Body of pancreas (tissue), 4 donors: Measurements from ENCODE around the gene TAF6. TPM values are rescaled to one million over a fixed set of nuclear protein-coding genes. Genes with fewer than 3 reads are reported as not detected.

Experiments used
- ATAC-seq: fragments of 150-250 bp; one replicate; pipeline ENCODE4 v1.9.1; 2016
- DNase-seq, 4 donors: peaks; one replicate each; pipeline ENCODE4 v3.0.0-alpha.2; 2019
- H3K27ac ChIP-seq, 4 donors: fragments of 200-600 bp; sonication (generic); 1 replicate in 3 of 4; 2 replicates in 1 of 4; pipeline versions ENCODE4 v1.5.1 to v1.6.1; 2016 to 2019; ENCODE audit warnings: mild to moderate bottlenecking in 1 of 4, mixed read lengths in 1 of 4, moderate library complexity in 1 of 4
- H3K27me3 ChIP-seq, 2 donors: fragments of 200-600 bp; sonication (generic); one replicate each; pipeline ENCODE4 v1.6.0; 2016; ENCODE audit warnings: mild to moderate bottlenecking in 1 of 2
- H3K36me3 ChIP-seq, 2 donors: fragments of 200-600 bp; sonication (generic); replicated peaks in 1 of 2; 2 replicates each; pipeline ENCODE4 v1.5.1; 2016; ENCODE audit warnings: low read depth in 2 of 2; ENCODE audit not compliant: insufficient read depth in 1 of 2
- H3K4me1 ChIP-seq: fragments of 200-600 bp; sonication (generic); one replicate; pipeline ENCODE4 v1.6.0; 2016
- H3K4me3 ChIP-seq, 2 donors: fragments of 200-600 bp; sonication (generic); 1 replicate in 1 of 2; 2 replicates in 1 of 2; pipeline ENCODE4 v1.5.1; 2016 to 2019
- H3K9me3 ChIP-seq, 3 donors: fragments of 200-600 bp; sonication (generic); 1 replicate in 2 of 3; 2 replicates in 1 of 3; pipeline ENCODE4 v1.5.1; 2016
- CTCF ChIP-seq, 7 experiments: fragments of 450-650 bp in 4 of 7; fragments of 200-600 bp in 3 of 7; sonication (generic) in 3 of 7; IDR thresholded peaks; one replicate each; pipeline ENCODE4 v1.5.1; 2016 to 2019; ENCODE audit warnings: antibody characterized with exemption in 7 of 7
- POLR2A ChIP-seq, 3 donors: fragments of 450-650 bp; IDR thresholded peaks; one replicate each; pipeline ENCODE4 v1.6.1; 2016; ENCODE audit warnings: antibody characterized with exemption in 3 of 3, mild to moderate bottlenecking in 2 of 3
- WGBS, 2 donors: methylation state at CpG; one replicate each; pipeline ENCODE4 v1.1.5; 2017; 5-methylcytosine and 5-hydroxymethylcytosine counted together
- intact Hi-C: fragments of 100-400 bp; cut with DNase I; formaldehyde crosslinking; loops from one replicate; pipeline ENCODE4 v1.15.1; 2023
- microRNA counts, 2 donors: library from miRNA; unstranded; fragments of <30 nt; microRNA quantifications; one replicate each; lab custom pipeline; 2017
- microRNA-seq, 2 donors: library from miRNA; unstranded; fragments of <30 nt; microRNA quantifications; one replicate each; pipeline ENCODE4, GENCODE V29; 2016; ENCODE audit warnings: borderline number of aligned reads in 2 of 2, borderline replicate concordance in 2 of 2
- small RNA-seq: library from RNA; depleted of rRNA; stranded (forward); fragments of <200 nt; gene quantifications from one replicate; pipeline ENCODE3, GENCODE V24; 2016
- total RNA-seq, 2 donors: library from RNA; depleted of rRNA; stranded (reverse); fragments of >200 nt; gene quantifications; one replicate each; pipeline ENCODE4 v1.1.0, GENCODE V29; 2016

TAF6 gene
- total RNA-seq, 2 donors from 2014 or later: 30.4 to 51.7 TPM

GRCh38 chr7:100064162-100064561, 55.0 kb downstream of the TAF6 start:
- Histone ChIP-seq H3K27ac (no peak overlapping the region), H3K36me3 (peaks cover 0 to 2% of the 10 kb centered on the region in 2 donors), H3K4me1 (peaks cover 8% of the 10 kb centered on the region), H3K27me3 (no peaks in the 10 kb centered on the region), H3K9me3 (no peaks in the 10 kb centered on the region), H3K4me3 (no peak overlapping the region)
- WGBS, 2 donors: 83 to 84% methylated on average over 7 to 9 of the region's 9 CpGs
- intact Hi-C loops: no loop called here
- ATAC-seq: no peak
- DNase-seq: no peak
- TF ChIP-seq POLR2A (IDR thresholded peaks at IDR 0.05) (no peak), CTCF (IDR thresholded peaks at IDR 0.05) (no peak)

- no peak for TF ChIP-seq POLR2A (IDR thresholded peaks at IDR 0.05)
- TF ChIP-seq CTCF (IDR thresholded peaks at IDR 0.05): no peak
- Histone ChIP-seq H3K4me1 (peaks cover 8% of the 10 kb centered on the region), H3K9me3 (no peaks in the 10 kb centered on the region), H3K36me3 (peaks cover 0 to 2% of the 10 kb centered on the region in 2 donors), H3K27me3 (no peaks in the 10 kb centered on the region), H3K4me3 (no peak overlapping the region), H3K27ac (no peak overlapping the region)
- DNase-seq: no peak
- intact Hi-C loops: no loop called here
- 93 to 95% methylated on average over 4 of the region's 4 CpGs for whole genome bisulfite sequencing, 2 donors
- no peak for ATAC-seq
Observed at GRCh38 chr7:100063376-100063775, 55.8 kb downstream of the TAF6 start.

- no peak overlapping the region for H3K27ac ChIP-seq
- WGBS, 2 donors: 95 to 96% methylated on average over 11 of the region's 11 CpGs
- TF ChIP-seq CTCF (IDR thresholded peaks at IDR 0.05): no peak
- no peak for TF ChIP-seq POLR2A (IDR thresholded peaks at IDR 0.05)
- no peak overlapping the region for H3K4me3 ChIP-seq
- H3K9me3 ChIP-seq: no peaks in the 10 kb centered on the region
- DNase-seq (no peak), ATAC-seq (no peak)
- H3K4me1 ChIP-seq: peaks cover 8% of the 10 kb centered on the region
- no peaks in the 10 kb centered on the region for H3K27me3 ChIP-seq
- intact Hi-C loops: no loop called here
- H3K36me3 ChIP-seq: peaks cover 5 to 8% of the 10 kb centered on the region in 2 donors
Observed at GRCh38 chr7:100061518-100062193, 57.5 kb downstream of the TAF6 start.

GRCh38 chr7:100059251-100059739, 59.9 kb downstream of the TAF6 start:
- TF ChIP-seq POLR2A (IDR thresholded peaks at IDR 0.05): no peak
- no peak for TF ChIP-seq CTCF (IDR thresholded peaks at IDR 0.05)

More at GRCh38 chr7:100059251-100059739, 59.9 kb downstream of the TAF6 start:
- Histone ChIP-seq H3K27me3 (no peaks in the 10 kb centered on the region), H3K36me3 (peaks cover 5 to 8% of the 10 kb centered on the region in 2 donors), H3K4me1 (no peaks in the 10 kb centered on the region), H3K9me3 (no peaks in the 10 kb centered on the region), H3K4me3 (no peak overlapping the region), H3K27ac (no peak overlapping the region)
- 77 to 84% methylated on average over 5 of the region's 5 CpGs for WGBS, 2 donors
- intact Hi-C loops: no loop called here
- ATAC-seq: no peak
- no peak for DNase-seq

MicroRNA genes within 50 kb of the gene (microRNA counts, 767-probe panel; counts per million panel counts)
- 736 to 4,918 counts per million in 2 donors for microRNA hsa-miR-106b-5p (lab: Ali Mortazavi, UCI)
- microRNA hsa-miR-25-3p (lab: Ali Mortazavi, UCI): 5,832 to 9,359 counts per million in 2 donors
- microRNA hsa-miR-93-5p (lab: Ali Mortazavi, UCI): 5,169 to 7,901 counts per million in 2 donors

Small RNA genes lying within 50 kb of the gene (microRNA-seq; reads per million reads assigned to microRNA genes)
- gene MIR106B (697 to 886 reads per million in 2 donors), gene MIR25 (286 to 309 reads per million in 2 donors), gene MIR4658 (0 reads per million in 2 donors), gene MIR93 (1,277 to 1,314 reads per million in 2 donors)

Small RNA genes lying within 50 kb of the gene (small RNA-seq; reads per million reads assigned to genes)
- gene MIR106B (35.0 reads per million, percentile 95 among the genes with 10 or more reads in this experiment), gene MIR25 (705 reads per million, percentile 98 among the genes with 10 or more reads in this experiment), gene MIR93 (22.1 reads per million, percentile 94 among the genes with 10 or more reads in this experiment)

Other genes starting within 250 kb of the TAF6 start
- gene OR2AE1, start 242.3 kb downstream of the TAF6 start, total RNA-seq: 1 to 10 TPM in 1 of 2 donors, not detected in 1; 2.0 TPM
- gene TRIM4, start 199.8 kb downstream of the TAF6 start, total RNA-seq: 10 to 100 TPM; 31.9 to 41.9 TPM
- not detected for gene GJC3, start 189.7 kb downstream of the TAF6 start, total RNA-seq
- 100 to 1,000 TPM; 133 to 271 TPM for gene AZGP1, start 143.3 kb downstream of the TAF6 start, total RNA-seq
- 10 to 100 TPM; 31.6 to 40.2 TPM for gene ZKSCAN1, start 103.8 kb downstream of the TAF6 start, total RNA-seq
- gene ZSCAN21, start 69.6 kb downstream of the TAF6 start, total RNA-seq: 10 to 100 TPM; 14.5 to 20.2 TPM
- gene ZNF3, start 37.6 kb downstream of the TAF6 start, total RNA-seq: 10 to 100 TPM; 16.9 to 46.5 TPM
- gene COPS6, start 30.4 kb downstream of the TAF6 start, total RNA-seq: 10 to 100 TPM; 15.8 to 16.1 TPM
- gene MCM7, start 18.0 kb downstream of the TAF6 start, total RNA-seq: 10 to 100 TPM; 32.6 to 34.5 TPM
- 10 to 100 TPM in 1 of 2 donors, 1 to 10 TPM in 1; 6.0 to 11.2 TPM for gene AP4M1, start 17.7 kb downstream of the TAF6 start, total RNA-seq
- 1 to 10 TPM in 1 of 2 donors, under 1 TPM in 1; 0.99 to 2.3 TPM for gene CNPY4, start 276 bp upstream of the TAF6 start, total RNA-seq
- gene MBLAC1, start 7.6 kb upstream of the TAF6 start, total RNA-seq: 1 to 10 TPM; 2.1 to 5.3 TPM
- 100 to 1,000 TPM in 1 of 2 donors, 10 to 100 TPM in 1; 86.1 to 119 TPM for gene LAMTOR4, start 29.6 kb upstream of the TAF6 start, total RNA-seq
- 10 to 100 TPM in 1 of 2 donors, 1 to 10 TPM in 1; 7.3 to 27.7 TPM for gene TRAPPC14, start 39.4 kb upstream of the TAF6 start, total RNA-seq
- under 1 TPM in 1 of 2 donors, not detected in 1; 0.26 TPM for gene GAL3ST4, start 49.3 kb upstream of the TAF6 start, total RNA-seq
- 1 to 10 TPM in 1 of 2 donors, under 1 TPM in 1; 0.99 to 1.6 TPM for gene GPC2, start 58.0 kb upstream of the TAF6 start, total RNA-seq
- not detected for gene STAG3, start 58.6 kb upstream of the TAF6 start, total RNA-seq
- gene PVRIG, start 100.6 kb upstream of the TAF6 start, total RNA-seq: 1 to 10 TPM in 1 of 2 donors, under 1 TPM in 1; 0.78 to 4.0 TPM
- not detected for gene SPDYE3, start 188.3 kb upstream of the TAF6 start, total RNA-seq
- gene PILRB, start 238.8 kb upstream of the TAF6 start, total RNA-seq: 10 to 100 TPM; 63.3 to 65.6 TPM